NCI-H2107 (cell line): Measurements from ENCODE around the gene ADAMTSL3.
A peak's percentile ranks its signal among the peaks of the same experiment; 100 is the strongest.
"Not testable (repeated sequence)": the region's sequence is repeated elsewhere in the genome, so short reads cannot be mapped to it uniquely, and the experiment has no call there.

Experiments used
- DNase-seq: peaks from one replicate; lab custom pipeline; 2025; lab: John Stamatoyannopoulos, UW

Gene ADAMTSL3

DNA sequence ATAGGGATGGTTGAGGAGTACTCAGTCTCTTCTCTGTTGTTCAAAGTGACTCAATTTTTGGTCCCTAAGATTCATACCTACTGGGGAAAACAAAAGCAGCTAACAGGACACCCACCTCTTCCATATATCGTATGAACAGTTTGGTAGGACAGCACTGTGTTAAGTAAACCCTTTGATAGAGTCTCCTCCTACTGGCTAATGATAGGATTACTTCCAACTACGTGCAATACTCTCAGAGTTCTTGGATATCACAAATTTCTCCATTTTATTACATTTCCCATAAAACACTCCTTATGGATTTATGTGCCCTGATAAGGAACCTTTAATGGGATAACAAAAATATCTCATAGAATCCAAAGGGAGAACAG lies 381.5 kb downstream of the ADAMTSL3 start:
- DNase-seq: no peak

DNA sequence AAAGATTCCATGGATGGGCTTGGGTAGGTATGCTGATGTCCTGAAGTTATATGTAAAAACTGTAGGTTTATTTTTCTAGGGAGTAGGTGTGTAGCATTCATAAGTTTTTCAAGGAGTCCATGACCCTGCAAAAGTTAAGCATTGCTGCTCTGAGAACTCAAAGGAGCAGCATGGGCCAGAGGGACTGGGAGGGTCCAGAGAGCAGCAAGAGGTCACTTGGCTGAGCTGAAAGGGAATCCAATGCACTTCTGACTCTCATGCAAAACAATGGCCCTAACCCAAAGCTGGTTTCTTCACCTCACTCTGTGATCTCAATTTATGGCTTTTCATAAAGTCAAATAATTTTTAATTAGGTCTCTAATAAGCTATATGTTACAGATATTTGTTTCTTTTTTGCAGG lies 383.4 kb downstream of the ADAMTSL3 start:
- DNase-seq: no peak

GRCh38 chr15:84042434-84043056 lies 388.6 kb downstream of the ADAMTSL3 start:
- not testable (repeated sequence) for DNase-seq

DNA sequence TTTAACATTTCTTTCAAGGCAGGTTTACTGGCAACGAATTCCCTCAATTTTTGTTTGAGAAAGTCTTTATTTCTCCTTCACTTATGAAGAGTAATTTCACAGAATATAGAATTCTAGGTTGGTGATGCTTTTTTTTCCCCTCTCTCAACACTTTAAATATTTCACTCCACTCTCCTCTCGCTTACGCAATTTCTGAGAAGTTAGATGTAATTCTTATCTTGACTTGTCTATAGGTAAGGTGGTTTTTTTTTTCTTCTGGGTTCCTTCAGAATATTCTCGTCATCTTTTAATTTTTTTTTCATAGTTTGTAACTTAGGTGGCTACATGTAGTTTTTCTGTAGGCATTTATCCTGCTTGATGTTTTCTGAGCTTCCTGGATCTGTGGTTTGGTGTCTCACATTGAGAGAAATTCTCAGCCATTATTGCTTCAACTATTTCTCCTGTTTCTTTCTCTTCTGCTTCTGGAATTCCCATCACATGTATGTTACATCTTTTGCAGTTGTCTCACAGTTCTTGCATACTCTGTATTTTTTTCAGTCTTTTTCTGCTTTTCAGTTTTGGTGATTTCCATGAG lies 392.2 kb downstream of the ADAMTSL3 start:
- DNase-seq: no peak

- not testable (repeated sequence) for DNase-seq
Measured at GRCh38 chr15:84049480-84049879, 395.6 kb downstream of the ADAMTSL3 start.

DNA sequence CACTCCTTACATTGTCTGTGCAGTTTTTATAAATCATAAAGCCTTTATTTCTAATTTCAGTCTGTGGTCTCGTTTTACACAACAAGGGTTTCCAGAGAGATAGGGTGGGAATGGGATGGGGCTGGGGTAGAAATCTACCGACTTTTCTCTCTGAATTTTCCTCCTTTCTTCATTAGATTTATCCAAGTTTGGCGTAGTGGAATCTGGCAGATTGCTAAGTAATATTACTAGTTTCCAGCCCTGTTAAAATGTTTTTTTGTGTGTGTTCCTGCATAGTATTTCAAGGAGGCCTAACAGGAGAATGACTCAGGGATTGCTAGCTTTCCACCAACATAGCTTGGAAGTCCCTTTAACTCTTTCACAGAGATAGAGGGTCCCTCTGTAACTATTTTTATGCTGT lies 396.2 kb downstream of the ADAMTSL3 start:
- DNase-seq: no peak

DNA sequence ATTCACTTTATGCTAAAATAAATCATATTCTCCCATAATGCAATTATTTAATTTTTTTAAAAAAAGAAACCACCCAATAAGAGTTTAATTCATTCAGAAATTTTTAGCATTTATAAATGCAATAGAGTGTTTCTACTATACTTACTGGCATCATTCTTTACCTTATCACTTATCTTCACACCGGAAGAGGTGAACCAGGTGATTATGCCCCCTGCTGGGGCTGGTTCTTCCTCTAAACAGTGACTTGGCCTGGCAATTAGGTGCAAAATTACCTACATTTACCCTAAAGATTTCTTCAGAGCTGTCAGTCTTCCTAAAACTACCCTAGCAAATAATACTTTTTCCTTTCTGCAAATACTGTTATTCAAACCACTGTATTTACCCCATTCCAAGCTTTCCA lies 397.2 kb downstream of the ADAMTSL3 start:
- not testable (repeated sequence) for DNase-seq

GRCh38 chr15:84054544-84054943 lies 400.6 kb downstream of the ADAMTSL3 start:
- not testable (repeated sequence) for DNase-seq

- DNase-seq: no peak
Measured at GRCh38 chr15:84057714-84058331, 403.9 kb downstream of the ADAMTSL3 start.

- DNase-seq: not testable (repeated sequence)
Measured at GRCh38 chr15:84063674-84064073, 409.8 kb downstream of the ADAMTSL3 start.

GRCh38 chr15:84068674-84069073 lies 414.8 kb downstream of the ADAMTSL3 start:
- DNase-seq: not testable (repeated sequence)

DNA sequence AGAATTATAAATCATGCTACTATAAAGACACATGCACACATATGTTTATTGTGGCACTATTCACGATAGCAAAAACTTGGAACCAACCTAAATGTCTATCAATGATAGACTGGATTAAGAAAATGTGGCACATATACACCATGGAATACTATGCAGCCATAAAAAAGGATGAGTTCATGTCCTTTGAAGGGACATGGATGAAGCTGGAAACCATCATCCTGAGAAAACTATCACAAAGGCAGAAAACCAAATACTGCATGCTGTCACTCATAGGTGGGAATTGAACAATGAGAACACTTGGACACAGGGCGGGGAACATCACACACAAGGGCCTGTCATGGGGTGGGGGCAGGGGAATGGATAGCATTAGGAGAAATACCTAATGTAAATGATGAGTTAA lies 424.1 kb downstream of the ADAMTSL3 start:
- DNase-seq: not testable (repeated sequence)

GRCh38 chr15:84079325-84079884 lies 425.5 kb downstream of the ADAMTSL3 start:
- DNase-seq: not testable (repeated sequence)

GRCh38 chr15:84079885-84080777 lies 426.2 kb downstream of the ADAMTSL3 start:
- peak; percentile 1 for DNase-seq

- DNase-seq: not testable (repeated sequence)
Measured at GRCh38 chr15:84080778-84081084, 426.8 kb downstream of the ADAMTSL3 start.

- DNase-seq: no peak
Measured at GRCh38 chr15:84081391-84082168, 427.7 kb downstream of the ADAMTSL3 start.

DNA sequence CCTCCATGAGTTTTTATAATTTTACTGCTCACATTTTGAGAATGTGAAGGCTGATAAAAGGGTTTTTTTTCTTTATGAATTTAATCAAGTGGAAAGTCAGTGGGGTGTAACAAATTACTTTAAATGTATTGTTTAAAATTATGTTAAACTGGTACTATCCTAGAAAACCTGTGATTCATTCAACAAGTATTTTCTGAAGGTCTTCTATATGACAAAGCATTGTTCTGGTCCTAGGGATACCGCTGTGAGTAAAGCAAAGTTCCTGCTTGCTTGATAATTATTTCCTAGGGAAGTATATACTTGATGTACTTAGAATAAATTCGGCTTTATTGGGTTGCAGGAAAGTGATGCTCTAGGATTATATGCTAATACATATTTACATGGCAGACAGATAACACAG lies 428.8 kb downstream of the ADAMTSL3 start:
- no peak for DNase-seq

GRCh38 chr15:84086071-84086470 lies 432.1 kb downstream of the ADAMTSL3 start:
- DNase-seq: not testable (repeated sequence)
